ENCODE results near the gene JPT2.
A peak's percentile ranks its signal among the peaks of the same experiment; 100 is the strongest.
"Not testable (repeated sequence)": the region's sequence is repeated elsewhere in the genome, so short reads cannot be mapped to it uniquely, and the experiment has no call there.

The JPT2 gene

GRCh38 chr16:1712791-1713261, 34.7 kb downstream of the JPT2 start:
- Histone ChIP-seq H3K4me1 (ENCODE audit: control insufficient read depth, insufficient read depth, low read length) (peaks cover 32% of the 10 kb centered on the region), H3K27me3 (replicated peaks; ENCODE audit: control insufficient read depth, insufficient read depth, low read length) (no peaks in the 10 kb centered on the region), H3K4me3 (ENCODE audit: low read length) (no peak overlapping the region), H3K9me3 (ENCODE audit: control insufficient read depth, low read length) (no peaks in the 10 kb centered on the region), H3K9ac (ENCODE audit: low read length) (no peak overlapping the region), H3K36me3 (ENCODE audit: control insufficient read depth, insufficient read depth, low read length, severe bottlenecking) (no peaks in the 10 kb centered on the region)
- DNase-seq (ENCODE audit: low read depth), result peak; percentile 12

DNA sequence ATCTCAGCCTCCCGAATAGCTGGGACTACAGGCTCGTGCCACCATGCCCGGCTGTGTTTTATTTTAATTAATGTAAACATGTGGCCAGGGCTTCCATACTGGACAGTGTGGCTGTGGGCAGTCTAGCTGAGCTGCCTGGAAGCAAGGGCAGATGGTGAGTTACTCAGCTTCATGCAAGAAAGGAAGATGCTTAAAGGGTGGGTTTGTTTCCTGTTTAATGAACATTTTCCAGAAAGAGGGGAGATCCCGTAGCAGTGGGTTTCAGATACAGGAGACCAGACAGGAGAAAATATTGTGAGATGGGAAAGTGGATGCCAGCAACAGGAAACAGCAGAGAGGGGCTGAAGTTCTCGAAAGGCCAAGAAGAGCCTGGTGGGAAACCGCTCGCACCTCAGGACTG, 35.3 kb downstream of the JPT2 start:
- no peak overlapping the region for H3K9ac ChIP-seq (ENCODE audit: low read length)
- no peaks in the 10 kb centered on the region for H3K9me3 ChIP-seq (ENCODE audit: control insufficient read depth, low read length)
- no peak overlapping the region for H3K4me3 ChIP-seq (ENCODE audit: low read length)
- DNase-seq (ENCODE audit: low read depth), result no peak
- no peaks in the 10 kb centered on the region for H3K36me3 ChIP-seq (ENCODE audit: control insufficient read depth, insufficient read depth, low read length, severe bottlenecking)
- H3K4me1 ChIP-seq (ENCODE audit: control insufficient read depth, insufficient read depth, low read length), result peaks cover 27% of the 10 kb centered on the region
- no peaks in the 10 kb centered on the region for H3K27me3 ChIP-seq (replicated peaks; ENCODE audit: control insufficient read depth, insufficient read depth, low read length)

GRCh38 chr16:1713933-1714332, 35.9 kb downstream of the JPT2 start:
- no peak for DNase-seq (ENCODE audit: low read depth)
- H3K4me3 ChIP-seq (ENCODE audit: low read length), result no peak overlapping the region
- no peak overlapping the region for H3K9ac ChIP-seq (ENCODE audit: low read length)
- peaks cover 21% of the 10 kb centered on the region for H3K4me1 ChIP-seq (ENCODE audit: control insufficient read depth, insufficient read depth, low read length)
- no peaks in the 10 kb centered on the region for H3K9me3 ChIP-seq (ENCODE audit: control insufficient read depth, low read length)
- no peaks in the 10 kb centered on the region for H3K36me3 ChIP-seq (ENCODE audit: control insufficient read depth, insufficient read depth, low read length, severe bottlenecking)
- no peaks in the 10 kb centered on the region for H3K27me3 ChIP-seq (replicated peaks; ENCODE audit: control insufficient read depth, insufficient read depth, low read length)

GRCh38 chr16:1715220-1715619, 37.1 kb downstream of the JPT2 start:
- H3K27me3 ChIP-seq (replicated peaks; ENCODE audit: control insufficient read depth, insufficient read depth, low read length), result no peaks in the 10 kb centered on the region
- H3K4me3 ChIP-seq (ENCODE audit: low read length), result no peak overlapping the region
- DNase-seq (ENCODE audit: low read depth), result no peak
- H3K9ac ChIP-seq (ENCODE audit: low read length), result no peak overlapping the region
- H3K36me3 ChIP-seq (ENCODE audit: control insufficient read depth, insufficient read depth, low read length, severe bottlenecking), result no peaks in the 10 kb centered on the region
- H3K9me3 ChIP-seq (ENCODE audit: control insufficient read depth, low read length), result no peaks in the 10 kb centered on the region
- H3K4me1 ChIP-seq (ENCODE audit: control insufficient read depth, insufficient read depth, low read length), result peaks cover 12% of the 10 kb centered on the region

GRCh38 chr16:1718236-1718635, 40.2 kb downstream of the JPT2 start:
- H3K27me3 ChIP-seq (replicated peaks; ENCODE audit: control insufficient read depth, insufficient read depth, low read length); H3K4me3 ChIP-seq (ENCODE audit: low read length); H3K36me3 ChIP-seq (ENCODE audit: control insufficient read depth, insufficient read depth, low read length, severe bottlenecking); H3K9ac ChIP-seq (ENCODE audit: low read length); H3K9me3 ChIP-seq (ENCODE audit: control insufficient read depth, low read length); DNase-seq (ENCODE audit: low read depth): not testable (repeated sequence)
- peaks cover 15% of the 10 kb centered on the region for H3K4me1 ChIP-seq (ENCODE audit: control insufficient read depth, insufficient read depth, low read length)

GRCh38 chr16:1719559-1720229, 41.6 kb downstream of the JPT2 start:
- peaks cover 14% of the 10 kb centered on the region for H3K4me1 ChIP-seq (ENCODE audit: control insufficient read depth, insufficient read depth, low read length)
- H3K9me3 ChIP-seq (ENCODE audit: control insufficient read depth, low read length); H3K9ac ChIP-seq (ENCODE audit: low read length); H3K36me3 ChIP-seq (ENCODE audit: control insufficient read depth, insufficient read depth, low read length, severe bottlenecking); H3K27me3 ChIP-seq (replicated peaks; ENCODE audit: control insufficient read depth, insufficient read depth, low read length); DNase-seq (ENCODE audit: low read depth); H3K4me3 ChIP-seq (ENCODE audit: low read length): not testable (repeated sequence)

GRCh38 chr16:1721372-1721771, 43.3 kb downstream of the JPT2 start:
- no peak overlapping the region for H3K4me3 ChIP-seq (ENCODE audit: low read length)
- H3K4me1 ChIP-seq (ENCODE audit: control insufficient read depth, insufficient read depth, low read length), result peaks cover 14% of the 10 kb centered on the region
- peaks cover 6% of the 10 kb centered on the region for H3K36me3 ChIP-seq (ENCODE audit: control insufficient read depth, insufficient read depth, low read length, severe bottlenecking)
- no peaks in the 10 kb centered on the region for H3K27me3 ChIP-seq (replicated peaks; ENCODE audit: control insufficient read depth, insufficient read depth, low read length)
- H3K9ac ChIP-seq (ENCODE audit: low read length), result no peak overlapping the region
- H3K9me3 ChIP-seq (ENCODE audit: control insufficient read depth, low read length), result no peaks in the 10 kb centered on the region
- no peak for DNase-seq (ENCODE audit: low read depth)

GRCh38 chr16:1723450-1724147, 45.5 kb downstream of the JPT2 start:
- Histone ChIP-seq H3K4me1 (ENCODE audit: control insufficient read depth, insufficient read depth, low read length) (peaks cover 14% of the 10 kb centered on the region), H3K9ac (ENCODE audit: low read length) (no peak overlapping the region), H3K9me3 (ENCODE audit: control insufficient read depth, low read length) (no peaks in the 10 kb centered on the region), H3K36me3 (ENCODE audit: control insufficient read depth, insufficient read depth, low read length, severe bottlenecking) (peaks cover 21% of the 10 kb centered on the region), H3K4me3 (ENCODE audit: low read length) (no peak overlapping the region), H3K27me3 (replicated peaks; ENCODE audit: control insufficient read depth, insufficient read depth, low read length) (no peaks in the 10 kb centered on the region)
- DNase-seq (ENCODE audit: low read depth), result peak; percentile 81

DNA sequence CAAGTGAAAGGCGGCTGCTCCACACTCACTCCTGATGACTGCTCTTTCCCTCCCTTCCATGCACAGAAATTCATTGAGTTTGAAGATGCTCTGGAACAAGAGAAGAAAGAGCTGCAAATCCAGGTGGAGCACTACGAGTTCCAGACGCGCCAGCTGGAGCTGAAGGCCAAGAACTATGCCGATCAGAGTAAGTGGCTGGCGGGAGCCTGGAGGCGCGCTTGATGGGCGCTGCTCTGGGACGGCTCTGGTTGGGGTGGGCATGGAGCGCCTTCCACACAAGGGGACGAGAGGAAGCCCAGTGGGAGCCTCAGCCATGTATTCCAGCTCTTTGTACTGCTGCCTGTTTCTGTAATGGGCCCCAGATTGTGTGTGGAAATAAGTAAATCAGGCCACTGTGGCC, 46.4 kb downstream of the JPT2 start:
- Histone ChIP-seq H3K27me3 (replicated peaks; ENCODE audit: control insufficient read depth, insufficient read depth, low read length) (no peaks in the 10 kb centered on the region), H3K4me1 (ENCODE audit: control insufficient read depth, insufficient read depth, low read length) (peaks cover 14% of the 10 kb centered on the region), H3K9ac (ENCODE audit: low read length) (no peak overlapping the region), H3K36me3 (ENCODE audit: control insufficient read depth, insufficient read depth, low read length, severe bottlenecking) (peaks cover 30% of the 10 kb centered on the region), H3K9me3 (ENCODE audit: control insufficient read depth, low read length) (no peaks in the 10 kb centered on the region), H3K4me3 (ENCODE audit: low read length) (no peak overlapping the region)
- no peak for DNase-seq (ENCODE audit: low read depth)

GRCh38 chr16:1726661-1727502, 48.8 kb downstream of the JPT2 start:
- no peak for DNase-seq (ENCODE audit: low read depth)
- H3K4me3 ChIP-seq (ENCODE audit: low read length), result no peak overlapping the region
- H3K27me3 ChIP-seq (replicated peaks; ENCODE audit: control insufficient read depth, insufficient read depth, low read length), result no peaks in the 10 kb centered on the region
- H3K4me1 ChIP-seq (ENCODE audit: control insufficient read depth, insufficient read depth, low read length), result peaks cover 11% of the 10 kb centered on the region
- H3K9ac ChIP-seq (ENCODE audit: low read length), result no peak overlapping the region
- peaks cover 33% of the 10 kb centered on the region for H3K36me3 ChIP-seq (ENCODE audit: control insufficient read depth, insufficient read depth, low read length, severe bottlenecking)
- H3K9me3 ChIP-seq (ENCODE audit: control insufficient read depth, low read length), result no peaks in the 10 kb centered on the region
